ENCODE data around the gene CDS2. TPM values are rescaled to one million over a fixed set of nuclear protein-coding genes. Genes with fewer than 3 reads are reported as not detected.

Gene CDS2
- total and polyA plus RNA-seq, 9 donors: 15.6 to 20.9 (median 17.9) TPM

DNA sequence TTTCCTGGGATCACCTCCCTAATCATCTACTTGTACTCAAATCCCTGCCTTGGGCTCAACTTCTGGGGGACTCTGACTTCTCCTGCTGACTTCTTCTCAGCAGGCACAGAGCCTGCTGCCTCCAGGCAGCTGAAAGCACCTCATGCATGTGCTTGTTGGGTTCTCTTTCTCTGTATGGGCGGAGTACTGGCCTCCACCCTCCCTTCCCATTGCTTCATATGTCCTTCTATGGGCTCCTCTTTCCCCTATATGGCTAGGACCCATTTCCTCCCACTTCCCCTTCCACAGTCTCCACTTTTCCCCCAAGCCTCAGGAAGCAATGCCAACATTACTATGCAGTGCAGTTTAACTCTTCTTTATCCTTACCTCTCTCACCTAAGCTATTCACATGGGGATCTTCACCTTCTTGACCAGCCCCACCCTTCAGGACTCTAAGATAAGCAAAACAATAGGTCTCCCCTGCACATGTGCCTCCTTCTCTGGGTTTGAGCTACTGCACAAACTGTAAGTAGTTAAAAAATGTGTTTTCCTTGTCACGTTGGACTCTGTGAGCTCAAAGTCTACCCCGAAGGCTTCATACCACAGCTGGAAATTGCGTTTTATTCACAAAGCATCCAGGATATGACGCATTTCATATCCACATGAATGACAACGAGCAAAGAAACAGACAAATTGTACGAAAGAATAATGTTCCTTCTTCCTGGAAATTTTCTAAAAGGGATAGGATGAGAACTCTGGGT is 93.7 kb downstream of the CDS2 start:
- 90% methylated on average over 1 of the region's 7 CpGs for WGBS (ENCODE audit: insufficient coverage)
- no peaks in the 10 kb centered on the region for H3K36me3 ChIP-seq (ENCODE audit: control insufficient read depth, insufficient read depth, low read length)
- DNase-seq: no peak
- no peak overlapping the region for H3K27ac ChIP-seq (ENCODE audit: low read length)
- H3K9me3 ChIP-seq (replicated peaks; ENCODE audit: control insufficient read depth, low read depth, low read length): no peaks in the 10 kb centered on the region
- H3K27me3 ChIP-seq (ENCODE audit: control insufficient read depth, insufficient read depth, low read length): no peaks in the 10 kb centered on the region
- no peaks in the 10 kb centered on the region for H3K4me1 ChIP-seq (ENCODE audit: control insufficient read depth, insufficient read depth, low read length)
- no peak overlapping the region for H3K4me3 ChIP-seq (ENCODE audit: low read length)

DNA sequence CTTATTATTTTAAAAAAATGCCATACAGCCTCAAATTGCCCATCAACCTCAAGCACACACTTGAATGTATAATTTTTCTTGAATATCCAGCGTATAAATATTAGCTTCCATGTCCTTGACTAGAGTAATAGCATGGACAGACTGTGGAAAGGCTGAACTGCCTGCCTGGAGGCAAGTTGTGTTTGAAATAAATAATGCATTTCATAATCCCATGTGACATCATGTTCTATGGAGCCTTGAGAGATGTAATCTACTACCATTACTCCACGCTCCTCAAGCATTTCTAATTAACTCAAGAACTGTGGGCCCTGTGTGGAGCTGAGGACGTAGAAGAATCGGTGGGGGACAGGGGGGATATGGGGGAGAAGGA is 94.2 kb downstream of the CDS2 start:
- no peaks in the 10 kb centered on the region for H3K36me3 ChIP-seq (ENCODE audit: control insufficient read depth, insufficient read depth, low read length)
- no peak for DNase-seq
- H3K4me1 ChIP-seq (ENCODE audit: control insufficient read depth, insufficient read depth, low read length): no peaks in the 10 kb centered on the region
- WGBS (ENCODE audit: insufficient coverage): no CpG with 5 or more reads among the region's 4 CpGs
- no peak overlapping the region for H3K4me3 ChIP-seq (ENCODE audit: low read length)
- H3K27me3 ChIP-seq (ENCODE audit: control insufficient read depth, insufficient read depth, low read length): no peaks in the 10 kb centered on the region
- no peaks in the 10 kb centered on the region for H3K9me3 ChIP-seq (replicated peaks; ENCODE audit: control insufficient read depth, low read depth, low read length)
- H3K27ac ChIP-seq (ENCODE audit: low read length): no peak overlapping the region

DNA sequence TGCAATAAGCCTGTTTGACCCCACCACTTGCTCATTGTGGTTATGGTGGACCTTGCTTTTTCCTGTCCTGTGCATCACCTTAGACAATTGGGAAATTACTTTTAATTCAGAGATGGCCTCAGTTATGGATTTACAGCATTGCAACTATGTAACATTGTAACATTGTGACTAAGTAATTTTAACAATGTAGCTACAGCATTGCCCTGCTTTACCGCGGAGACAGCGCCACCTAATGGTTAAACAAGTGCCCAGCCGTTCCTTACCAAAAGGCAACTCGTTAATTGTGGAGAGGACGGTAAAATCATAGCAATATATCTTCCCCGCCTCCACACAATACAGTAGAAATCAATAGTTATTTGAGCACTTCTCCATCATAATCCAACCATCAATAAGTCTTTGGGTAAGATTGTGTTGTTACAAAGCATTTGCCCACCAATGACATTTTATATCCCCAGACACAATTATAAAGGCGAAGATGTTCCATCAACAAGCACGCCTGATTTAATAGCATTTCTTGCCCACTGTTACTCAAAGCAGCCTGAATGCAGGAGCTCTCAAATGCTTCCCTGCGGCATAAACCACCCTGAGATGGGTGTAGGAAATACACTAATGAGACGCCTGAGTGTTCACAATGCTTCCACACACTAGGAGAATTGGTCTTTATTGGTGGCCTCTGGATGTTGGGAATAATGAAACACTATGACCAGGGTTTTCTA is 96.3 kb downstream of the CDS2 start:
- no peaks in the 10 kb centered on the region for H3K27me3 ChIP-seq (ENCODE audit: control insufficient read depth, insufficient read depth, low read length)
- peak; percentile 29 for DNase-seq
- H3K4me3 ChIP-seq (ENCODE audit: low read length): no peak overlapping the region
- no peaks in the 10 kb centered on the region for H3K36me3 ChIP-seq (ENCODE audit: control insufficient read depth, insufficient read depth, low read length)
- H3K9me3 ChIP-seq (replicated peaks; ENCODE audit: control insufficient read depth, low read depth, low read length): no peaks in the 10 kb centered on the region
- no peaks in the 10 kb centered on the region for H3K4me1 ChIP-seq (ENCODE audit: control insufficient read depth, insufficient read depth, low read length)
- 80% methylated on average over 1 of the region's 11 CpGs for WGBS (ENCODE audit: insufficient coverage)
- no peak overlapping the region for H3K27ac ChIP-seq (ENCODE audit: low read length)

DNA sequence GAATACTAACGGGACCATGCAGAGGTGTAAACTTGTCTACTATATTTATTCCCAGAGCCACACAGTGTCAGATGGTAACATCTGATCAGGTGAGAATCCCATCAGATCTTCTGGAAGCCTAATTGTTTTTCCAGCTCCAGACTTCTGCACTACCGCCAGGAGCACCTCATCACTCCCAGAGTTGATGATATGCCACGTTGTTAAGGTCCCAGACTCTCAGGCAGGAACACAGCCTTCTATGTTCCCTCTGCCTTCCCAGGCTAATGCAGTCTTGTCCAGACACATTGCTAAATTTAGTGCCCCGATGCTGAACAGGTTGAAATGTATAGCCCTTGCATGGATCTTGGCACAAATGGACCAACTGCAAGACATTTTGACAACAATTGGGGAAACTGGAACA is 103.7 kb downstream of the CDS2 start:
- DNase-seq: no peak
- no peaks in the 10 kb centered on the region for H3K4me1 ChIP-seq (ENCODE audit: control insufficient read depth, insufficient read depth, low read length)
- 22% methylated on average over 3 of the region's 4 CpGs for WGBS (ENCODE audit: insufficient coverage)
- no peak overlapping the region for H3K27ac ChIP-seq (ENCODE audit: low read length)
- H3K9me3 ChIP-seq (replicated peaks; ENCODE audit: control insufficient read depth, low read depth, low read length): no peaks in the 10 kb centered on the region
- no peak overlapping the region for H3K4me3 ChIP-seq (ENCODE audit: low read length)
- H3K36me3 ChIP-seq (ENCODE audit: control insufficient read depth, insufficient read depth, low read length): no peaks in the 10 kb centered on the region
- H3K27me3 ChIP-seq (ENCODE audit: control insufficient read depth, insufficient read depth, low read length): no peaks in the 10 kb centered on the region

GRCh38 chr20:5234158-5234557 is 107.3 kb downstream of the CDS2 start:
- H3K9me3 ChIP-seq (replicated peaks; ENCODE audit: control insufficient read depth, low read depth, low read length): no peaks in the 10 kb centered on the region
- H3K27me3 ChIP-seq (ENCODE audit: control insufficient read depth, insufficient read depth, low read length): no peaks in the 10 kb centered on the region
- no peak overlapping the region for H3K27ac ChIP-seq (ENCODE audit: low read length)
- DNase-seq: no peak
- no peaks in the 10 kb centered on the region for H3K4me1 ChIP-seq (ENCODE audit: control insufficient read depth, insufficient read depth, low read length)
- no peaks in the 10 kb centered on the region for H3K36me3 ChIP-seq (ENCODE audit: control insufficient read depth, insufficient read depth, low read length)
- WGBS (ENCODE audit: insufficient coverage): no CpG with 5 or more reads among the region's 1 CpG
- no peak overlapping the region for H3K4me3 ChIP-seq (ENCODE audit: low read length)

- no CpG with 5 or more reads among the region's 1 CpG for WGBS (ENCODE audit: insufficient coverage)
- Histone ChIP-seq H3K27me3 (ENCODE audit: control insufficient read depth, insufficient read depth, low read length) (no peaks in the 10 kb centered on the region), H3K4me3 (ENCODE audit: low read length) (no peak overlapping the region), H3K27ac (ENCODE audit: low read length) (no peak overlapping the region), H3K36me3 (ENCODE audit: control insufficient read depth, insufficient read depth, low read length) (no peaks in the 10 kb centered on the region), H3K4me1 (ENCODE audit: control insufficient read depth, insufficient read depth, low read length) (no peaks in the 10 kb centered on the region), H3K9me3 (replicated peaks; ENCODE audit: control insufficient read depth, low read depth, low read length) (no peaks in the 10 kb centered on the region)
- DNase-seq: no peak
Observed at GRCh38 chr20:5234978-5235377, 108.2 kb downstream of the CDS2 start.

Other genes starting within 250 kb of the CDS2 start
- gene SLC23A2, start 125.5 kb upstream of the CDS2 start, total RNA-seq: 9.3 TPM
- 10 to 100 TPM in 7 of 8 donors, 1 to 10 TPM in 1; 7.6 to 13.7 (median 10.6) TPM for gene SLC23A2, start 125.5 kb upstream of the CDS2 start, polyA plus RNA-seq (ENCODE audit: insufficient read depth in 1 of 8, insufficient read length in 8 of 8, low replicate concordance in 1 of 8)
- gene TMEM230, start 13.9 kb upstream of the CDS2 start, total RNA-seq: 78.9 TPM
- 100 to 1,000 TPM in 1 of 8 donors, 10 to 100 TPM in 7; 80.8 to 101 (median 86.7) TPM for gene TMEM230, start 13.9 kb upstream of the CDS2 start, polyA plus RNA-seq (ENCODE audit: insufficient read depth in 1 of 8, insufficient read length in 8 of 8, low replicate concordance in 1 of 8)
- gene PCNA, start 7.0 kb upstream of the CDS2 start, total RNA-seq: 65.2 TPM
- gene PCNA, start 7.0 kb upstream of the CDS2 start, polyA plus RNA-seq (ENCODE audit: insufficient read depth in 1 of 8, insufficient read length in 8 of 8, low replicate concordance in 1 of 8): 10 to 100 TPM; 66.1 to 96.1 (median 76.3) TPM
- gene PROKR2, start 189.9 kb downstream of the CDS2 start, total RNA-seq: not detected
- gene PROKR2, start 189.9 kb downstream of the CDS2 start, polyA plus RNA-seq (ENCODE audit: insufficient read depth in 1 of 8, insufficient read length in 8 of 8, low replicate concordance in 1 of 8): under 1 TPM in 2 of 8 donors, not detected in 6; 0.23 to 0.34 TPM

All from muscle of leg (tissue), 11 donors.